Thyroid gland (tissue), 4 donors: Measurements from ENCODE around the gene NDUFAF5. TPM values are rescaled to one million over a fixed set of nuclear protein-coding genes. Genes with fewer than 3 reads are reported as not detected.

Experiments
- DNase-seq, 2 donors: peaks; one replicate each; pipeline ENCODE4 v3.0.0-alpha.2; 2019
- H3K27ac ChIP-seq, 3 donors: fragments of 200-600 bp; sonication (generic); 1 replicate in 2 of 3; 2 replicates in 1 of 3; pipeline ENCODE4 v1.5.1; 2016 to 2019; ENCODE audit warnings: mild to moderate bottlenecking in 1 of 3, moderate library complexity in 1 of 3
- H3K27me3 ChIP-seq: fragments of 200-600 bp; sonication (generic); one replicate; pipeline ENCODE4 v1.5.1; 2019
- H3K36me3 ChIP-seq, 2 donors: fragments of 200-600 bp; sonication (generic); one replicate each; pipeline ENCODE4 v1.5.1; 2016 to 2019
- H3K4me1 ChIP-seq, 2 donors: fragments of 200-600 bp; sonication (generic); one replicate each; pipeline ENCODE4 v1.5.1; 2017 to 2019
- H3K4me3 ChIP-seq, 3 donors: fragments of 200-600 bp; sonication (generic); replicated peaks in 1 of 3; 1 replicate in 2 of 3; 2 replicates in 1 of 3; pipeline ENCODE4 v1.5.1; 2016; ENCODE audit warnings: mild to moderate bottlenecking in 1 of 3
- H3K9me3 ChIP-seq: fragments of 200-600 bp; sonication (generic); one replicate; pipeline ENCODE4 v1.5.1; 2017
- POLR2A ChIP-seq, 2 donors: fragments of 450-650 bp; IDR thresholded peaks; one replicate each; pipeline ENCODE4 v1.6.1; 2017; ENCODE audit warnings: antibody characterized with exemption in 2 of 2, mild to moderate bottlenecking in 2 of 2, moderate library complexity in 1 of 2
- WGBS, 2 donors: methylation state at CpG; one replicate each; pipeline ENCODE4 v1.1.5; 2017; 5-methylcytosine and 5-hydroxymethylcytosine counted together
- intact Hi-C: fragments of 100-400 bp; cut with DNase I; formaldehyde crosslinking; loops from one replicate; pipeline ENCODE4 v1.15.1; 2023
- total RNA-seq, 4 donors: library from RNA; depleted of rRNA; stranded (reverse); fragments of >200 nt; gene quantifications; one replicate each; pipeline ENCODE4 v1.2.3, GENCODE V29; 2016
- TF ChIP-seq, protein P1 (sequence below), 6 experiments: fragments of 200-600 bp in 3 of 6; fragments of 450-650 bp in 3 of 6; sonication (generic) in 3 of 6; IDR thresholded peaks; one replicate each; pipeline ENCODE4 v1.5.1; 2016 to 2019; ENCODE audit warnings: antibody characterized with exemption in 6 of 6, mild to moderate bottlenecking in 2 of 6, inconsistent platforms in 1 of 6, moderate library complexity in 1 of 6

The NDUFAF5 gene
- total RNA-seq, 4 donors from 2014 or later = 11.9 to 15.7 (median 14.7) TPM

DNA sequence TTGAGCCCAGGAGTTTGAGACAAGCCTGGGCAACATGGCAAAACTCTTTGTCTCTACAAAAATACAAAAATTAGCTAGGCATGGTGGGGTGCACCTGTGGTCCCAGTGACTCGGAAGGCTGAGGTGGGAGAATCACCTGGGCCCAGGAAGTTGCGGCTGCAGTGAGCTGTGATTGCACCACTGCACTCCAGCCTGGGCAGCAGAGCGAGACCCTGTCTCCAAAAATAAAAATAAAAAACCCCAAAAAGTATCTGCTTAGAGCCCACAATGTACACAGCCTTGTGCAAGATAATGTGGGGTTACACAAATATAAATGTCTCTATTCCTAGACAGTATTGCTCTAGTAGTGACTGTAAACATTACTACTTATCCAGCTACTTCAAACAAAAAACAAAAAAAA, 6.0 kb upstream of the NDUFAF5 start:
- DNase-seq = no peak
- no peak overlapping the region for H3K27ac ChIP-seq
- 98 to 100% methylated on average over 3 of the region's 3 CpGs for WGBS, 2 donors
- no peak overlapping the region for H3K4me3 ChIP-seq
- no peak for TF ChIP-seq POLR2A (IDR thresholded peaks at IDR 0.05)
- intact Hi-C loops = no loop called here
- peaks cover 5 to 19% of the 10 kb centered on the region in 2 donors for H3K36me3 ChIP-seq
- H3K4me1 ChIP-seq = peaks cover 5 to 6% of the 10 kb centered on the region in 2 donors
- H3K27me3 ChIP-seq = no peaks in the 10 kb centered on the region
- H3K9me3 ChIP-seq = no peaks in the 10 kb centered on the region

DNA sequence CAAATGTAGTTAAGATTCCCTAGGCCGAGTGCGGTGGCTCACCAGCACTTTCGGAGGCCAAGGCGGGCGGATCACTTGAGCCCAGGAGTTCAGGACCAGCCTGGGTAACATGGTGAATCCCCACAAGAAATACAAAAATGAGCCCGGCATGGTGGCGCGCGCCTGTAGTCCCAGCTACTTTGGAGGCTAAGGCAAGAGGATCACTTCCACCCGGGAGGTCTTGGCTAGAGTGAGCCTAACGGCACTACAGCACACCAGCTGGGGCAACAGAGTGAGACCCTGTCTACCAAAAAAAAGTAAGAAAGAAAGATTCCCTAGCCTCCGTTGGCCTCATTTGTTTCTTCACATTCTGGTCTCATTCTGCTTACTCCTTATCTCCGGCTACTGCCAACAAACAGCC, 1.3 kb upstream of the NDUFAF5 start:
- no peak for TF ChIP-seq POLR2A (IDR thresholded peaks at IDR 0.05)
- TF ChIP-seq, protein P1, sequence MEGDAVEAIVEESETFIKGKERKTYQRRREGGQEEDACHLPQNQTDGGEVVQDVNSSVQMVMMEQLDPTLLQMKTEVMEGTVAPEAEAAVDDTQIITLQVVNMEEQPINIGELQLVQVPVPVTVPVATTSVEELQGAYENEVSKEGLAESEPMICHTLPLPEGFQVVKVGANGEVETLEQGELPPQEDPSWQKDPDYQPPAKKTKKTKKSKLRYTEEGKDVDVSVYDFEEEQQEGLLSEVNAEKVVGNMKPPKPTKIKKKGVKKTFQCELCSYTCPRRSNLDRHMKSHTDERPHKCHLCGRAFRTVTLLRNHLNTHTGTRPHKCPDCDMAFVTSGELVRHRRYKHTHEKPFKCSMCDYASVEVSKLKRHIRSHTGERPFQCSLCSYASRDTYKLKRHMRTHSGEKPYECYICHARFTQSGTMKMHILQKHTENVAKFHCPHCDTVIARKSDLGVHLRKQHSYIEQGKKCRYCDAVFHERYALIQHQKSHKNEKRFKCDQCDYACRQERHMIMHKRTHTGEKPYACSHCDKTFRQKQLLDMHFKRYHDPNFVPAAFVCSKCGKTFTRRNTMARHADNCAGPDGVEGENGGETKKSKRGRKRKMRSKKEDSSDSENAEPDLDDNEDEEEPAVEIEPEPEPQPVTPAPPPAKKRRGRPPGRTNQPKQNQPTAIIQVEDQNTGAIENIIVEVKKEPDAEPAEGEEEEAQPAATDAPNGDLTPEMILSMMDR (IDR thresholded peaks at IDR 0.05) = no peak
- Histone ChIP-seq H3K9me3 (no peaks in the 10 kb centered on the region), H3K27ac (no peak overlapping the region), H3K27me3 (no peaks in the 10 kb centered on the region), H3K4me1 (peaks cover 19 to 22% of the 10 kb centered on the region in 2 donors), H3K36me3 (peaks cover 0 to 8% of the 10 kb centered on the region in 2 donors), H3K4me3 (no peak overlapping the region)
- intact Hi-C loops = no loop called here
- 89 to 93% methylated on average over 10 to 13 of the region's 13 CpGs for WGBS, 2 donors
- no peak for DNase-seq

DNA sequence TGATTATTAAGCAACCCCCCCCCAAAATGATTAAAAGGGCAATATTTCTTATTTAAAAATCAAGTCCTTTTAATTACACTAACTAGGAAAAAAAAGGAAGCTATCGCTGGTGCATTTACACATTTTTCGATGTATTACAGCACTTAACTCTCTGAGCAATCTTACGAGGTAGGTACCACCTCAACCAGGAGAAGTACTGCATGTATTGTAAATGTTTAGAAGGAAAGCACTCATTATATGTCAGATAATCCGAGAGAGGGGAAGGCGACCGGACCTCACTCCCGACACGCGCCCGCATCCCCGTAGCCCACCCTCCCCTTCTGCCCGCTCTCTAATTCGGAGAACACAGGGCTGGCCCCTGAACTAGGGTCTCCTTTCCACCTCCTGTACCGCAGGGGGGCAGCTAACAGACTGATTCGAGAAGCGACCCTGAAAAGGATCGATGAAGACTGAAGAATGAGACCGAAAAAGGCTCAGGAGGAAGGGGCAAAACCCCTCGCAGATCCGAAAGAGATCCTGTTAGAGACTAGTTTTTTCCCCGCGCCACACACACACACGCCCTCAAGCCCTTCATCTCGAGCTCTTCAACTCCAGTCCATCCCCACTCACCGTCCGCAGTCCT, 446 bp upstream of the NDUFAF5 start:
- intact Hi-C loops = no loop called here
- H3K4me1 ChIP-seq = peaks cover 19 to 22% of the 10 kb centered on the region in 2 donors
- WGBS, 2 donors = 0% methylated on average over 26 of the region's 26 CpGs

DNA sequence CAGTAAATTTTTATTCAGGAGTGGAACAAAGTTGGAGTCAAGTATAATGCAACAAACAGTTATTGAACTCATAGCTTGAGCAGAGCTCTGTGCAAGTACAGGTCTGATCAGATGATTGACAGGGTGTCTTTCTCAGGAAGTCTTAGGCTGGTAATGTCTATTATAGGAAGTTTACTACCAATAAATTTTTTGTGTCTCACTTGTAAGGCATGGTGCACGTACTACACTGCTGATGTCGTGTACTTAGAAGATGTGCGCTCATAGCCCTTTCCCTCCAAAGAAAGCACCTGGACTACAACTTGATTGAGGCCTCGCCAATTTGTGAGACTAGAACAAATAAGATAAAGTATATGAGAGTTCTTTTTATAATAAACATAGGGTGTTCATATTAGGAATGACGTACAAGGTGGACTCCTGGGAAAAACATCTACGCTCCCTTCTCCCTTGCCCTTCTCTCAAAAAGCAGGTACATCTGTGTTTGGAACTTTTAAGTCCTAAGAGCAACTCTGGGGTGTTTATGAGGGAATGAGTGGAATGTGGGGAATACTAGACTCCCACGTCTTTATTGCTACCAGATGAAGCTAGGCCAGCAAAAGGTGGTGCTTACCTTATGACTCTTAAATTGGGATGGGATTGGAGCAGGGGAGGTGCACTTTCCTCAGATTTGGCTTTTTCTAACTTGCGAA, 1.5 kb downstream of the NDUFAF5 start:
- Histone ChIP-seq H3K36me3 (peaks cover 0 to 13% of the 10 kb centered on the region in 2 donors), H3K4me1 (peaks cover 19 to 22% of the 10 kb centered on the region in 2 donors), H3K4me3 (peak overlapping the region in 1 of 3 donors; percentile 75), H3K27ac (no peak overlapping the region), H3K27me3 (no peaks in the 10 kb centered on the region), H3K9me3 (no peaks in the 10 kb centered on the region)
- TF ChIP-seq, protein P1 (IDR thresholded peaks at IDR 0.05) = no peak
- no peak for TF ChIP-seq POLR2A (IDR thresholded peaks at IDR 0.05)
- intact Hi-C loops = no loop called here
- WGBS, 2 donors = 79 to 85% methylated on average over 8 of the region's 8 CpGs
- DNase-seq = no peak

More for the DNA sequence above, 446 bp upstream of the NDUFAF5 start:
- no peak for DNase-seq
- no peaks in the 10 kb centered on the region for H3K9me3 ChIP-seq
- H3K27me3 ChIP-seq = no peaks in the 10 kb centered on the region
- H3K27ac ChIP-seq = peak overlapping the region in 2 of 3 donors; percentile 88 to 95
- H3K4me3 ChIP-seq = peak overlapping the region; percentile 64 to 100 (median 75)
- TF ChIP-seq, protein P1 (IDR thresholded peaks at IDR 0.05) = no peak
- no peak for TF ChIP-seq POLR2A (IDR thresholded peaks at IDR 0.05)
- peaks cover 0 to 8% of the 10 kb centered on the region in 2 donors for H3K36me3 ChIP-seq

DNA sequence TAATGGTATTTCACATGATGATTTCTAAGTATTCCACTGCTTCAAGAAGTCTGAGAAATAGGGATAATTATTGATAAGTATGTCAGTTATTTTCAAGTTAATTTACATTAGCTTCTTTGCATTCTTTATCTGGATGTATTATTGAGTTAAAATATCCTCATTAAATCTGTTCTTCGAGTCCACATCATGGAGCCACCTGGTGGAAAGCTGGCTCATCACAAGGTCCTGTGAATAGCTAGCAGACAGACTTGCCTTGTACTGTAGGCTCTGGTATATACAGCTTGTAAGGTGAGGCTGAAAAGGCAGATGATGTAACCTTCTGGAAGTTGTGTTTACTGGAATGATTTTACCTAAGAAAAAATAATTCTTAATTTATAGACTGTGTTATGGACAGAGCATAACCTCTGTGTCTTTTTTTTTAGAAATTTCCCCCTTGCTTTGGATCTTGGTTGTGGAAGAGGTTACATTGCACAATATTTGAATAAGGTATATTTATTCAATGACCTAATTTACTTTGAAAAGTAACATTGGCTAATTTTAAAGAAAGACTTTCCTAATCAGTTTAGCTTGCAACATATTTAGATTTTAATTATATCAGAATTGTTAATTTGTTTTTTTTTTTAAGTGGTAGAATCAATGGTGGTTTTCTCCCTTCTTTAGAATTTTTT, 3.5 kb downstream of the NDUFAF5 start:
- intact Hi-C loops = no loop called here
- 6 to 10% methylated on average over 1 of the region's 1 CpG for WGBS, 2 donors
- no peak overlapping the region for H3K27ac ChIP-seq
- no peaks in the 10 kb centered on the region for H3K27me3 ChIP-seq
- no peak for TF ChIP-seq POLR2A (IDR thresholded peaks at IDR 0.05)
- TF ChIP-seq, protein P1 (IDR thresholded peaks at IDR 0.05) = peak in 2 of 6 experiments; percentile 25 to 34
- H3K36me3 ChIP-seq = peaks cover 0 to 19% of the 10 kb centered on the region in 2 donors
- H3K9me3 ChIP-seq = no peaks in the 10 kb centered on the region
- no peak overlapping the region for H3K4me3 ChIP-seq
- H3K4me1 ChIP-seq = peaks cover 19 to 21% of the 10 kb centered on the region in 2 donors
- DNase-seq = peak; percentile 27 to 29
